GM23338 (cell line): Measurements from ENCODE around the gene NFATC1.

Experiments used
- CREB1 ChIP-seq: fragments of 250-450 bp; sonication (Bioruptor Pico); IDR thresholded peaks from 2 replicates; pipeline ENCODE4 v1.5.0; 2020; ENCODE audit warnings: low read depth, mild to moderate bottlenecking, moderate library complexity
- EZH2 ChIP-seq: fragments of 200-600 bp; sonication (generic); IDR thresholded peaks from one replicate; pipeline ENCODE4 v1.8.0; 2017; ENCODE audit warnings: antibody characterized with exemption, mild to moderate bottlenecking, low read depth; ENCODE audit not compliant: unreplicated experiment
- EZH2phosphoT487 ChIP-seq: fragments of 200-600 bp; sonication (generic); IDR thresholded peaks from one replicate; pipeline ENCODE4 v1.8.1; 2018; ENCODE audit warnings: antibody characterized with exemption; ENCODE audit not compliant: unreplicated experiment
- JUNB ChIP-seq: IDR thresholded peaks from one replicate; pipeline ENCODE4 v1.6.1; 2016; ENCODE audit warnings: antibody characterized with exemption; ENCODE audit not compliant: unreplicated experiment
- POLR2AphosphoS5 ChIP-seq: IDR thresholded peaks from 2 replicates; pipeline ENCODE4 v1.6.1; 2016; ENCODE audit warnings: antibody characterized with exemption, low read depth
- ZNF114 ChIP-seq: fragments of 250-450 bp; sonication (Bioruptor Pico); IDR thresholded peaks from 2 replicates; pipeline ENCODE4 v1.5.0; 2020; ENCODE audit warnings: mild to moderate bottlenecking, moderate library complexity
- TF ChIP-seq, protein P1 (sequence below), 2 experiments: fragments of 200-600 bp in 1 of 2; sonication (generic) in 1 of 2; conservative IDR thresholded peaks; 2 replicates each; pipeline versions ENCODE4 v1.5.1 to v1.6.1; 2016 to 2017; ENCODE audit warnings: antibody characterized with exemption in 2 of 2, low read depth in 2 of 2, mild to moderate bottlenecking in 2 of 2, moderate library complexity in 1 of 2
- TF ChIP-seq, protein P2 (sequence below): IDR thresholded peaks from one replicate; pipeline ENCODE4 v1.6.1; 2018; ENCODE audit warnings: antibody characterized with exemption; ENCODE audit not compliant: unreplicated experiment

DNA sequence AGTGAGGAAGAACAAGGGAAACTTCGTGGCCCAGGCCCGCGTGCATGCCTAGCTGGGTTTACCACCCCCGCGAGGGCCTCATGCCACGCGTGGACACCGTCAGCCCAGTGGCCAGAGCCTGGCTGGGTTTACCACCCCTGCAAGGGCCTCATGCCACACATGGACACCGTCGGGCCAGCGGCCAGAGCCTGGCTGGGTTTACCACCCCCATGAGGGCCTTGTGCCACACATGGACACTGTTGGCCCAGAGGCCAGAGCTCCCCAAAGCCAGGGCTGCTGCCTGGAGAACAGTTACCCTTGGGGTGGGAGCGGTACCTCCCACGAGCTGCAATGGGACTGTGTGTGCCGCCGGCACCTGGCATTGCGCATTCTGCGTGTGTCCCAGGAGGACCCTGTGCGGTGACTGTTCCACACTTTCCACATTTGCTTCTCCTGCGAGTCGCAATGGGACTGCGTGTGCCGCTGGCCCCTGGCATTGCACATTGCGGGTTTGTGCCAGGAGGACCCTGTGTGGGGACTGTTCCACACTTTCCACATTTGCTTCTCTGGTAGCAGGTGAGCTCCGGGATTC is 178.3 kb downstream of the NFATC1 start:
- no peak for TF ChIP-seq EZH2
- no peak for TF ChIP-seq POLR2AphosphoS5
- TF ChIP-seq, protein P1, sequence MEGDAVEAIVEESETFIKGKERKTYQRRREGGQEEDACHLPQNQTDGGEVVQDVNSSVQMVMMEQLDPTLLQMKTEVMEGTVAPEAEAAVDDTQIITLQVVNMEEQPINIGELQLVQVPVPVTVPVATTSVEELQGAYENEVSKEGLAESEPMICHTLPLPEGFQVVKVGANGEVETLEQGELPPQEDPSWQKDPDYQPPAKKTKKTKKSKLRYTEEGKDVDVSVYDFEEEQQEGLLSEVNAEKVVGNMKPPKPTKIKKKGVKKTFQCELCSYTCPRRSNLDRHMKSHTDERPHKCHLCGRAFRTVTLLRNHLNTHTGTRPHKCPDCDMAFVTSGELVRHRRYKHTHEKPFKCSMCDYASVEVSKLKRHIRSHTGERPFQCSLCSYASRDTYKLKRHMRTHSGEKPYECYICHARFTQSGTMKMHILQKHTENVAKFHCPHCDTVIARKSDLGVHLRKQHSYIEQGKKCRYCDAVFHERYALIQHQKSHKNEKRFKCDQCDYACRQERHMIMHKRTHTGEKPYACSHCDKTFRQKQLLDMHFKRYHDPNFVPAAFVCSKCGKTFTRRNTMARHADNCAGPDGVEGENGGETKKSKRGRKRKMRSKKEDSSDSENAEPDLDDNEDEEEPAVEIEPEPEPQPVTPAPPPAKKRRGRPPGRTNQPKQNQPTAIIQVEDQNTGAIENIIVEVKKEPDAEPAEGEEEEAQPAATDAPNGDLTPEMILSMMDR (conservative IDR thresholded peaks at IDR 0.05; ENCODE audit: low read depth in 2 of 2) = no peak
- TF ChIP-seq, protein P2, sequence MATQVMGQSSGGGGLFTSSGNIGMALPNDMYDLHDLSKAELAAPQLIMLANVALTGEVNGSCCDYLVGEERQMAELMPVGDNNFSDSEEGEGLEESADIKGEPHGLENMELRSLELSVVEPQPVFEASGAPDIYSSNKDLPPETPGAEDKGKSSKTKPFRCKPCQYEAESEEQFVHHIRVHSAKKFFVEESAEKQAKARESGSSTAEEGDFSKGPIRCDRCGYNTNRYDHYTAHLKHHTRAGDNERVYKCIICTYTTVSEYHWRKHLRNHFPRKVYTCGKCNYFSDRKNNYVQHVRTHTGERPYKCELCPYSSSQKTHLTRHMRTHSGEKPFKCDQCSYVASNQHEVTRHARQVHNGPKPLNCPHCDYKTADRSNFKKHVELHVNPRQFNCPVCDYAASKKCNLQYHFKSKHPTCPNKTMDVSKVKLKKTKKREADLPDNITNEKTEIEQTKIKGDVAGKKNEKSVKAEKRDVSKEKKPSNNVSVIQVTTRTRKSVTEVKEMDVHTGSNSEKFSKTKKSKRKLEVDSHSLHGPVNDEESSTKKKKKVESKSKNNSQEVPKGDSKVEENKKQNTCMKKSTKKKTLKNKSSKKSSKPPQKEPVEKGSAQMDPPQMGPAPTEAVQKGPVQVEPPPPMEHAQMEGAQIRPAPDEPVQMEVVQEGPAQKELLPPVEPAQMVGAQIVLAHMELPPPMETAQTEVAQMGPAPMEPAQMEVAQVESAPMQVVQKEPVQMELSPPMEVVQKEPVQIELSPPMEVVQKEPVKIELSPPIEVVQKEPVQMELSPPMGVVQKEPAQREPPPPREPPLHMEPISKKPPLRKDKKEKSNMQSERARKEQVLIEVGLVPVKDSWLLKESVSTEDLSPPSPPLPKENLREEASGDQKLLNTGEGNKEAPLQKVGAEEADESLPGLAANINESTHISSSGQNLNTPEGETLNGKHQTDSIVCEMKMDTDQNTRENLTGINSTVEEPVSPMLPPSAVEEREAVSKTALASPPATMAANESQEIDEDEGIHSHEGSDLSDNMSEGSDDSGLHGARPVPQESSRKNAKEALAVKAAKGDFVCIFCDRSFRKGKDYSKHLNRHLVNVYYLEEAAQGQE = no peak
- TF ChIP-seq JUNB = no peak
- no peak for TF ChIP-seq ZNF114 (CRISPR knock-in tag)
- TF ChIP-seq EZH2phosphoT487 = no peak
- no peak for TF ChIP-seq CREB1 (CRISPR knock-in tag)
